ENCODE results near the gene DNAJA4. TPM values are rescaled to one million over a fixed set of nuclear protein-coding genes. Genes with fewer than 3 reads are reported as not detected.

The DNAJA4 gene
- total RNA-seq (2014; rRNA removed; shearing (Covaris generic)): 10.3 and 12.5 TPM in 2 replicates
- 5.0 and 5.4 TPM in 2 replicates for polyA plus RNA-seq (2016; fragmentation: Nextera tagmentation; extraction: Ambion mirVana)
- long read RNA-seq, partial matches to known transcripts: 0 of 1 reads
- long read RNA-seq, other reads (novel, unspliced or antisense): 0 of 1 reads

DNA sequence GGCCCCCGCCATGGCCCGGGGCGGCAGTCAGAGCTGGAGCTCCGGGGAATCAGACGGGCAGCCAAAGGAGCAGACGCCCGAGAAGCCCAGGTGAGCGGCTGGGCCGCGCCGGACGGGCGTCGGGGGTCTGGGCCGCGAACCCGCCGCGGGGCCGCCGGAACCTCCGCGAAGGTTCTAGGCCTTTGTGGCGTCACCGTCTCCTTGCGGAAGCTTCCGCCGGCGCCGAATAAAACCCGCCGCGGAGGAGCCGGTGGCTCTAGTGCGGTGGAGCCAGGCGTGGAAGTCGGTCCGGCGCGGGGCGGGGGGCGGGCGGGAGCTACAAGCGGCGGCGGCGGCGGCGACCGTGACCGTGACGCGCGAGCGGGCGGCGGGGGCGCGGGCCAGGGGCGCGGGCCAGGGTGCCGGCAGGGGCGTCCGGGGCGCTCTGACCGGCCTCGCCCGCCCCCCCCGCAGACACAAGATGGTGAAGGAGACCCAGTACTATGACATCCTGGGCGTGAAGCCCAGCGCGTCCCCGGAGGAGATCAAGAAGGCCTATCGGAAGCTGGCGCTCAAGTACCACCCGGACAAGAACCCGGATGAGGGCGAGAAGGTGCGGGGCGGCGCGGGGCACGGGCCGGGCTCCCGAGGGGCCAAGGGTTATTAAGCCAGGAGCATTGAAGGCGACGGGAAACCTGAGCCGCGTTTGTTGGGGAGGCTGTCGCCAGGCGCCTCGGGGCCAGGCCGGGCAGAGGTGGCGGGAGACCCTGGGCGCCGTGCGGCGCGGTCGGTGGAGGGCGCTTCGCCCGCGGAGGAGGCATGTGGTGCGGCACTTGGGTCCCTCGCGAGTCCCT lies at the start of gene DNAJA4:
Gene DNAJA4 (plus strand): TSS at position 259 of the 833 bp plus-strand sequence. CDS start 202 bp downstream, at position 461.
- Mint-ChIP-seq H3K27ac (no peak within 1 kb of the TSS), H3K4me3 (peak within 1 kb of the TSS; percentile 67), H3K4me1 (peaks cover 3% of the 10 kb centered on the region; the same call in 1 of the 3 replicates), H3K9me3 (no peaks in the 10 kb centered on the region), H3K27me3 (ENCODE audit: insufficient read depth, low read depth, poor library complexity) (peaks cover 19% of the 10 kb centered on the region), H3K36me3 (ENCODE audit: low read depth) (no peaks in the 10 kb centered on the region)
- Histone ChIP-seq H3K9me2 (ENCODE audit: insufficient read depth) (no peaks in the 10 kb centered on the region; the same call in 1 of the 2 replicates), H3K4me2 (peak within 1 kb of the TSS; percentile 78), H3K4me3 (peak within 1 kb of the TSS; percentile 61), H3K27ac (ENCODE audit: low read depth) (no peak within 1 kb of the TSS), H3K36me3 (ENCODE audit: insufficient read depth) (no peaks in the 10 kb centered on the region), H3K79me2 (replicated peaks; ENCODE audit: insufficient read depth) (no peaks in the 10 kb centered on the region), H3K4me1 (ENCODE audit: insufficient read depth) (no peaks in the 10 kb centered on the region), H2AFZ (peak within 1 kb of the TSS; percentile 96), H3F3A (replicated peaks; ENCODE audit: low read depth) (peaks cover 8% of the 10 kb centered on the region; the same call in 1 of the 2 replicates), H3K27me3 (ENCODE audit: insufficient read depth) (peaks cover 26% of the 10 kb centered on the region), H4K20me1 (replicated peaks; ENCODE audit: insufficient read depth) (no peaks in the 10 kb centered on the region)
- ATAC-seq (peak; percentile 71), DNase-seq (ENCODE audit: low spot score) (peak; percentile 76)
- no peak for TF ChIP-seq STAT1 (IDR thresholded peaks at IDR 0.05; ENCODE audit: unreplicated experiment)
- TF ChIP-seq, protein P1, sequence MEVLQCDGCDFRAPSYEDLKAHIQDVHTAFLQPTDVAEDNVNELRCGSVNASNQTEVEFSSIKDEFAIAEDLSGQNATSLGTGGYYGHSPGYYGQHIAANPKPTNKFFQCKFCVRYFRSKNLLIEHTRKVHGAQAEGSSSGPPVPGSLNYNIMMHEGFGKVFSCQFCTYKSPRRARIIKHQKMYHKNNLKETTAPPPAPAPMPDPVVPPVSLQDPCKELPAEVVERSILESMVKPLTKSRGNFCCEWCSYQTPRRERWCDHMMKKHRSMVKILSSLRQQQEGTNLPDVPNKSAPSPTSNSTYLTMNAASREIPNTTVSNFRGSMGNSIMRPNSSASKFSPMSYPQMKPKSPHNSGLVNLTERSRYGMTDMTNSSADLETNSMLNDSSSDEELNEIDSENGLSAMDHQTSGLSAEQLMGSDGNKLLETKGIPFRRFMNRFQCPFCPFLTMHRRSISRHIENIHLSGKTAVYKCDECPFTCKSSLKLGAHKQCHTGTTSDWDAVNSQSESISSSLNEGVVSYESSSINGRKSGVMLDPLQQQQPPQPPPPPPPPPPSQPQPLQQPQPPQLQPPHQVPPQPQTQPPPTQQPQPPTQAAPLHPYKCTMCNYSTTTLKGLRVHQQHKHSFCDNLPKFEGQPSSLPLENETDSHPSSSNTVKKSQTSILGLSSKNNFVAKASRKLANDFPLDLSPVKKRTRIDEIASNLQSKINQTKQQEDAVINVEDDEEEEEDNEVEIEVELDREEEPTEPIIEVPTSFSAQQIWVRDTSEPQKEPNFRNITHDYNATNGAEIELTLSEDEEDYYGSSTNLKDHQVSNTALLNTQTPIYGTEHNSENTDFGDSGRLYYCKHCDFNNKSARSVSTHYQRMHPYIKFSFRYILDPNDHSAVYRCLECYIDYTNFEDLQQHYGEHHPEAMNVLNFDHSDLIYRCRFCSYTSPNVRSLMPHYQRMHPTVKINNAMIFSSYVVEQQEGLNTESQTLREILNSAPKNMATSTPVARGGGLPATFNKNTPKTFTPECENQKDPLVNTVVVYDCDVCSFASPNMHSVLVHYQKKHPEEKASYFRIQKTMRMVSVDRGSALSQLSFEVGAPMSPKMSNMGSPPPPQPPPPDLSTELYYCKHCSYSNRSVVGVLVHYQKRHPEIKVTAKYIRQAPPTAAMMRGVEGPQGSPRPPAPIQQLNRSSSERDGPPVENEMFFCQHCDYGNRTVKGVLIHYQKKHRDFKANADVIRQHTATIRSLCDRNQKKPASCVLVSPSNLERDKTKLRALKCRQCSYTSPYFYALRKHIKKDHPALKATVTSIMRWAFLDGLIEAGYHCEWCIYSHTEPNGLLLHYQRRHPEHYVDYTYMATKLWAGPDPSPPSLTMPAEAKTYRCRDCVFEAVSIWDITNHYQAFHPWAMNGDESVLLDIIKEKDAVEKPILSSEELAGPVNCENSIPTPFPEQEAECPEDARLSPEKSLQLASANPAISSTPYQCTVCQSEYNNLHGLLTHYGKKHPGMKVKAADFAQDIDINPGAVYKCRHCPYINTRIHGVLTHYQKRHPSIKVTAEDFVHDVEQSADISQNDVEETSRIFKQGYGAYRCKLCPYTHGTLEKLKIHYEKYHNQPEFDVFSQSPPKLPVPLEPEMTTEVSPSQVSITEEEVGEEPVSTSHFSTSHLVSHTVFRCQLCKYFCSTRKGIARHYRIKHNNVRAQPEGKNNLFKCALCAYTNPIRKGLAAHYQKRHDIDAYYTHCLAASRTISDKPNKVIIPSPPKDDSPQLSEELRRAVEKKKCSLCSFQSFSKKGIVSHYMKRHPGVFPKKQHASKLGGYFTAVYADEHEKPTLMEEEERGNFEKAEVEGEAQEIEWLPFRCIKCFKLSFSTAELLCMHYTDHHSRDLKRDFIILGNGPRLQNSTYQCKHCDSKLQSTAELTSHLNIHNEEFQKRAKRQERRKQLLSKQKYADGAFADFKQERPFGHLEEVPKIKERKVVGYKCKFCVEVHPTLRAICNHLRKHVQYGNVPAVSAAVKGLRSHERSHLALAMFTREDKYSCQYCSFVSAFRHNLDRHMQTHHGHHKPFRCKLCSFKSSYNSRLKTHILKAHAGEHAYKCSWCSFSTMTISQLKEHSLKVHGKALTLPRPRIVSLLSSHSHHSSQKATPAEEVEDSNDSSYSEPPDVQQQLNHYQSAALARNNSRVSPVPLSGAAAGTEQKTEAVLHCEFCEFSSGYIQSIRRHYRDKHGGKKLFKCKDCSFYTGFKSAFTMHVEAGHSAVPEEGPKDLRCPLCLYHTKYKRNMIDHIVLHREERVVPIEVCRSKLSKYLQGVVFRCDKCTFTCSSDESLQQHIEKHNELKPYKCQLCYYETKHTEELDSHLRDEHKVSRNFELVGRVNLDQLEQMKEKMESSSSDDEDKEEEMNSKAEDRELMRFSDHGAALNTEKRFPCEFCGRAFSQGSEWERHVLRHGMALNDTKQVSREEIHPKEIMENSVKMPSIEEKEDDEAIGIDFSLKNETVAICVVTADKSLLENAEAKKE (CRISPR knock-in tag; IDR thresholded peaks at IDR 0.05): no peak
- no peak for TF ChIP-seq EZH2 (IDR thresholded peaks at IDR 0.05; ENCODE audit: low read depth, unreplicated experiment)
- peak; percentile 83 for TF ChIP-seq CREB1 (CRISPR knock-in tag; IDR thresholded peaks at IDR 0.05; ENCODE audit: low read depth)
- no peak for TF ChIP-seq ZNF331 (CRISPR knock-in tag; IDR thresholded peaks at IDR 0.05; ENCODE audit: low read depth)
- no peak for TF ChIP-seq JUNB (IDR thresholded peaks at IDR 0.05; ENCODE audit: unreplicated experiment)
- TF ChIP-seq ETS1 (IDR thresholded peaks at IDR 0.05): no peak
- TF ChIP-seq EZH2phosphoT487 (IDR thresholded peaks at IDR 0.05; ENCODE audit: unreplicated experiment): no peak
- TF ChIP-seq, protein P2, sequence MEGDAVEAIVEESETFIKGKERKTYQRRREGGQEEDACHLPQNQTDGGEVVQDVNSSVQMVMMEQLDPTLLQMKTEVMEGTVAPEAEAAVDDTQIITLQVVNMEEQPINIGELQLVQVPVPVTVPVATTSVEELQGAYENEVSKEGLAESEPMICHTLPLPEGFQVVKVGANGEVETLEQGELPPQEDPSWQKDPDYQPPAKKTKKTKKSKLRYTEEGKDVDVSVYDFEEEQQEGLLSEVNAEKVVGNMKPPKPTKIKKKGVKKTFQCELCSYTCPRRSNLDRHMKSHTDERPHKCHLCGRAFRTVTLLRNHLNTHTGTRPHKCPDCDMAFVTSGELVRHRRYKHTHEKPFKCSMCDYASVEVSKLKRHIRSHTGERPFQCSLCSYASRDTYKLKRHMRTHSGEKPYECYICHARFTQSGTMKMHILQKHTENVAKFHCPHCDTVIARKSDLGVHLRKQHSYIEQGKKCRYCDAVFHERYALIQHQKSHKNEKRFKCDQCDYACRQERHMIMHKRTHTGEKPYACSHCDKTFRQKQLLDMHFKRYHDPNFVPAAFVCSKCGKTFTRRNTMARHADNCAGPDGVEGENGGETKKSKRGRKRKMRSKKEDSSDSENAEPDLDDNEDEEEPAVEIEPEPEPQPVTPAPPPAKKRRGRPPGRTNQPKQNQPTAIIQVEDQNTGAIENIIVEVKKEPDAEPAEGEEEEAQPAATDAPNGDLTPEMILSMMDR (conservative IDR thresholded peaks at IDR 0.05; ENCODE audit: low read depth in 2 of 2): peak in 1 of 2 experiments; percentile 41; a peak in 2 of 4 replicates
